ENCODE data around the gene FMO5.
"Not testable (repeated sequence)": the region's sequence is repeated elsewhere in the genome, so short reads cannot be mapped to it uniquely, and the experiment has no call there.

Gene FMO5

DNA sequence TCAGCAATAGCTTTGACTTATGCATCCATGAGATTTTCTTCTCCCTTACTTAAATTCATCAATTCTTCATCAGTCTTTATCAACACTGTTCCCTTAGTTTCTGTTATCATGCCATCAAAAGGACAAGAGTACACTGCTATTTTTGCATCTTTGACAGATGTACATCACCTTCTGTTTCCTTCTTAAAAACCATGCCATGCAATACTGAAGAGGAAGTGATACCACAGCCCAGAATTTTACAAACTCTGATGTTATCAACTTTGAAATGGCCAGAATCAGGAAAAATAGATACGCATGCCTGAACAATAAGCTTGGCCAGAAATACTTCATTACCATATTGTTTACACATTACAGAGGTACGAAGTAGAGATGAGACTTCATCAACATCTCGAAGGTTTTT is 21.1 kb downstream of the FMO5 start:
- DNase-seq, result no peak

DNA sequence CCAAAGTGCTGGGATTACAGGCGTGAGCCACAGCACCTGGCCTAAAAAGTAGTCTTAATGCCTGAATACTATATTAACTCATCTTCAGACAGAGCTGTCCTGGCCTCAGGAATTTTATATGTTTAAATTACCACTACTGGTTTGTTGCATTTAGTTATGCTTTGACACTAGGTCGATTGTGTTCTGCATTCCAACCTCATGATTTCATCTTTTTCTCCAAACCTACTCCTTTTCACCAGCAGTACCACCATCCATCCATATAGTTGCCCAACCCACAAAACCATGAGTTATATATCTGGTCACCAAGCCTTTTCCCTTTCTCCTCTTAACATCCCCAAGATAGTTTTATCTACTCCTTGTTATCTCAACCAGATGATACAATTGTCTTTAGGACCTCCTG is 22.6 kb downstream of the FMO5 start:
- DNase-seq, result no peak

DNA sequence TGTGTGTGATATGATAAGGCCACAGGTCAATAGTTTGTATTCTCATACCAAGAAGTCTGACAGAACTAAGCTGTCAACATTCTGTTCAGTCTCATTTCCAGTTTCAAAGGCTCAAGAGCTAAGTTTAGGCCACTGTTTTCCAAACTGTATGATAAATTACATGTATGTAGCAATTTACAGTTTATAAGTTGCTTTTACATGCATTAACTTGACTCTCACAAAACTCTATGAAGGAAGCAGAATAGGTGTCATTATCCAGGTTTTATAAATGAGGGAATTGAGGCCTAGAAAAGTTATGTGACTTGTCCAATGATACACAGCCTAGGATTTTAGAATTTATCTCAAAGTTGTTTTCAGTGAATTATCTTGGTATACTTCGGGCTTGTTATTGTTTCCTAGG is 23.4 kb downstream of the FMO5 start:
- no peak for DNase-seq

DNA sequence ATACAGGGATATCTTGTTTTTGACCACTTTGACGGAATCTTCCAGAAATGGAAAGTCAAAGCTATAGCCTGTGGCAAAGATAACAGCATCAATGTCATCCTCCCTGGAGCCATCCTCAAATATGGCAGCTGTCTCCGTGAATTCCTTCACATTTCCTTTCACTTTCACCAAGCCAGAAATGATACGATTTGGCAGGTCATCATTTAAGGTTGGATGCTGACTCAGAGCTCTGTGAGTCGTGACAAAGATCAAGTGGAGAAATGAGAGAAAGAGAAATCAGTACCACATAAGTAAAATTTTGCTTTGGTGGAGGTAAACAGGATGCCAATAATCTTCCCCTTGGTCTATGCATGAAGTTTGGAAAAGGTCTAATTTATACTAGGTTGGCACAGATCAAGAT is 23.9 kb downstream of the FMO5 start:
- DNase-seq, result no peak

DNA sequence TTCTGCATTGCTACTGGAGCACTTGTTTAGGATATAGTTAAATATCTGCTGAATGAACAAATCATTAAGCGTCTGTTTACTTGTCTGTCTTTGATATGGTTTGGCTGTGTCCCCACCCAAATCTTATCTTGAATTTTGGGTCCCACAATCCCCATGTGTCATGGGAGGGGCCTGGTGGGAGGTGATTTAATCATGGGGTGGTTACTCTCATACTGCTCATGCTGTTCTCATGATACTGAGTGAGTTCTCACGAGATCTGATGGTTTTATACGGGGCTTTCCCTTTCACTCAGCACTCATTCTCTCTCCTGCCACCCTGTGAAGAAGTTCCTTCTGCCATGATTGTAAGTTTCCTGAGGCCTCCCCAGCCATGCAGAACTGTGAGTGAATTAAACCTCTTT is 27.8 kb downstream of the FMO5 start:
- not testable (repeated sequence) for DNase-seq

DNA sequence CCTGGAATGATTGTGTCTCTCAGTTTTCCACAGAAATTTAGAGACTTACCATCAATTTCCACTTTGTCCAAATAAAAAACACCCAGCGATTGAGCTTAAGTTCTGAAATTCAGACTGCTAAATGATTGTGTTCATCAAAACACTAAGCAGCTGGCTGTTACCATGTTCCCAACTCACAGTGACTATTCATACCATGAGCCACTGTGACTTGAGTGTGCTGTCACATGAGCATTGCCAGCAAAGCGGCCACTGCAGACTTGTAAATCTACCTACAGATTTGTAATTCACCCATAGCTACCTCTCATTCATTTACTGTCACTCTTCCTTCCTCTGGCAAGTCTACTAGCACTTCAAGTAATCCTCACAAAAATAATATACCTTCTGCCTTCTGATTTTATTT is 35.6 kb downstream of the FMO5 start:
- DNase-seq, result no peak

DNA sequence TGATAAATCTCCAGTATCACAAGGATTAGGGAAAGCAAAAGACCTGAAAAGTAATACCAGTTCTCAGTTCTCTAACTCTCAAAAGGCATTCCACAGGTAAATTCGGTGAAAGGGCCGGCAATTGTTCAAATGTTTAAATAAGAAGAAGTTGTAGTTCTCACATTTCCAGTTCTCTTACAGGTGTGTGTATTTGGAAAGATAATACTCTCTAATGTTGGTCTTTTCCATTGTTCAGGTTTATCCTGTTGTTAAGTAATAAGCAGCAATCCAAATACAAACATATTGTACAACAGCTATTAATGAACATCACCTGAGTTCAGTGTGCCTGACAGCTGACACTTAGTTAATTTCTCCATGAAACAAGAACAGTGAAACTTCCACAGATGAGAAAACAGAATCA is 39.7 kb downstream of the FMO5 start:
- DNase-seq, result no peak

DNA sequence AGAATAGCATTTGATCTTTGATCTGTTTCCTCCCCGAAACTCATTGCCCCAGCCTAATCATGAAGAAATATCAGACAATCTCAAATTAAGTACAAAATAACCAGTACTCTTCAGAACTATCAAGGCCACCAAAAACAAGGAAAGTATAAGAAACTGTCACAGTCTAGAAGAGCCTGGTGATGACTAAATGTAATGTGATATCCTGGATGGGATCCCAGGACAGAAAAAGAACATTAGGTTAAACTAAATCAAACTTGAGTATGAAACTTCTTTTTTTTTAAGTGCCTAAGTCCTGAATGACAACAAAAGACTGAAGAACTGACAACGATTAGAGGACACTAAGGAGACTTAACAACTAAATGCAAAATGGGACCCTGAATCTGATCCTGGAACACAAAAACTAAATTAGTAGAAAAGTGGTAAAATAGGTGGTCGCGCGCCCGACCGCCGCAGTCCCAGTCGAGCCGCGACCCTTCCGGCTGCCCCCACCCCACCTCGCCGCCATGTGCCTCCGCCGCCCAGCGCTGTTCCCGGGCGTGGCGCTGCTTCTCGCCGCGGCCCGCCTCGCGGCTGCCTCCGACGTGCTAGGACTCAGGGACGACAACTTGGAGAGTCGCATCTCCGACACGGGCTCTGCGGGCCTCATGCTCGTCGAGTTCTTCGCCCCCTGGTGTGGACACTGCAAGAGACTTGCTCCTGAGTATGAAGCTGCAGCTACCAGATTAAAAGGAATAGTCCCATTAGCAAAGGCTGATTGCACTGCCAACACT is 47.3 kb downstream of the FMO5 start:
- DNase-seq, result no peak

DNA sequence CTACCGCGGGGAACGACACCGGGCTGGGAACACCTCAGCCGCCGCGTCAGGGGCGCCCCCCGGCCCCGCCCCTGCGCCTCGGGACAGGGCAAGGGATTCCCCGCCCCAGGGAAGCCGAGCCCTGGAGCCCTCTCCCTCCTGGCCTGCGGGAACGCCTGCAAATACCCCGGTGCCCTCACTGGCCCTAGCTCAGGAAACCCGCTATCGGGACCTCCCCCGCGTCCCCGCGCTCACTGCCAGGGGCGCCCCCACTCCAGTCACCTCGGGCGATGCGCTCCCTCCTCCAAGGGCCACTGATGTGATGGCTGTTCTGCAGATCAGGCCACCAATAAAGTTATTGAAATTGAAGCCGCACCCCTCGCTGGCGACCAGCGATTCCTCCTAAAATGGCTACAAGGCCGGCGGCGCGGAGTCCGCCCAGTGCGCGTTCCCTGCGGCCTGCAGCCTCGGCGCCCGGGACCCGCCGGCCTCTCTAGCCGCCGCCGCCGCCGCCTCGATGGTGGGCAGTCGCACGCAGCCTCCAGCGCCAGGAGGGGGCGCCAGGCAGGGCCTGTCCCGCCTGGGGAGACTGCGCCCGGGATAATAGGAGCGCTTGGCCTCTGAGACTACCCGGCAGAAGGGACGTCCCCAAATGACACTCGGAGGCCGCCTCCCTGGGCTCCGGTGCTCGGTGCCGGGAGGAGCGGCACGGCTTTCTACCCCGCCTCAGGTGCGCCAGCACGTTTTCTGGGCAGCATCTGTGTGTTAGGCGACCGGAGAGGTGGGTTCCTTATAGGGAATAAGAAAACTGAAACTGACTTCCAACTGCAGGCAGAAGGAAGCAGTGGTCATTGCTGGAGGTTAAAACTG is 52.7 kb downstream of the FMO5 start, which contains the start of gene PRKAB2:
Gene PRKAB2, minus strand, starts transcription at position 303 of the 849 bp plus-strand sequence. CDS start 326 bp downstream, outside the sequence.
- DNase-seq, result peak; percentile 93

DNA sequence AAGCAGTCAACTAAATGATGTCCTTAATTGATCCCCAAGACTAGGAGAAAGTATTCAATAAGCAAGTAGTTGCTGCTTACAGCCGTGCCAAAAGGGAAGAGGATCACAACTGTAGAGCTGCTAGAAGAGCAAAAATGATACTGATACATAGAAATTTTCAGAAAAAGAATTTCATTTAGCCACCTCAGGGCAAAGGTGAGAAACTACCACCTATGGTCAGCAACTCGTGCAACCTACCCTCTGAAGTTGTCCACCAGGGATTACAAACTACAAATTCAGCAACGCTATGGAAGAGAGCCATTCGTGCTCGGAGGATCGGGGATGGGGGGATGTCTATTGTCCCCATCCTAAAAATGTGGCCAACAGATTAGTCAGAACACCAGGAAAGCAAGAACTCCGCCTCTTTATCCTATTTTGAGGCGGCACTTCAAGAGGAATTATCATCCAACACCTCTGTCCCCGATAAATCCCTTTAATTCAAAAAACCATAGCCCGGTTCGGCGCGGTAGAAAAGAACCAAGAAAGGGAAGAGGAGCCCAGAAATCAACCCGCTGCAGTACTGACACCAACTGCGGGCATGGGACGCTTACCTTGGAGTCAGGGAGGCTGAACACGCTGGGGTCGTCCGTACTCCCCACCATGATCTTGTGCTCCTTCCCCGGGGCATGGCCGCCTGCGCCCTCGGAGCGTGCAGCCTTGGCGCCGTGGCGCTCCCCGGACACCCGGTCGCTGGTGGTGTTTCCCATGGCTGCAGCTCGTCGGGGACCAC is 53.6 kb downstream of the FMO5 start:
- peak; percentile 1 for DNase-seq

DNA sequence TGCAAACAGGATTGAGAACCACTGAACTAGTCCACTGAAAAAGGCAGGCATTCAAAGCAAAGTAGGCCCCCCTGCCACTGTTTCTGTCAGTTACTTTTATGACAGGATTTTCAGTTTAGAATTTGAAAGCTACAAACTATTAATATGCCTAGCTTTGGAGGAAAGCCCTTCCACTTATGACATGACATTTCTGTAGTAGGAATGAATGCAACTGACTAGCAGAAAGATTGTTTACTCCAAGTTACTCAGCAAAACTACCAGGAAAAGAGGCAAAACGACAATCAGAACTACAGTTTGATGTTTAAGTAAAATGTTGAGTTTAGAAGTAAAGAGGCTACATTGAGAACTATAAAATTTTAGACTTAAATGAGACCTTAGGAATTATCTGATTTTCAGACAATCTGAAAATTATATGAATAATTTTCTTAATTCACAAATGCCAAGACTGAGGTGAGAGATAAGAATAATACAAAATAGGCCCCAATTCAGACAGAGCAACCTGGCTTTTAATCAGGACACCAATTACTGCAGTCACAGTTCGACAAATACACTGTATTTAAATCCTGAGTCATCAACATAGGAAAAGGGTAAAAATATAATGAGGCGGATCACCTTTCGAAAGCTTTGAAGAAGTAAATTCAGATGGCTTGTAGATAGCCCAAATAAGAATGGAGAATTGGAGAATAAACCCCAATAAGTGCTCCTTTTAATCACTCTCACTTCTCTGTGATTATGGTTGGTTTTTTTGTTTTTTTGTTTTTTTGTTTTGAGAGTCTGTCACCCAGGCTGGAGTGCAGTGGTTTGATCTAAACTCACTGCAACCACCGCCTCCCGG is 55.1 kb downstream of the FMO5 start:
- DNase-seq, result no peak

DNA sequence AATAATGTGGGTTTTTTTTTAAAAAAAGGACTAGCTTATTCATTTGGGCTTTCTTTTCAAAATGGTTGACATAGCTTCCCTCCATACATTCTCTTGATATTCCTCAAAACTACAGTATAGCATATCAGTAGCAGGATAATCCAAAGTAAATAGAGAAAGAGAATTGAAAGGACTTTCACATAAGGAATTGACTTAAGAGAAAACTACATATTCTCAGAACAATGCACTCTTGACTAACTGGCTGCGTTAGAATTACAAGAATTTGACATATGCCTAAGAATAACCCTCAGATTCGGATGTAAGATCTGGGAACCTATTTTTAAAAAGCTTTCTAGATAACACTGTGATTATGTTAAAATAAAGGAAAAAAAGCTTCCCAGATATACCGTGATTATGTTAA is 56.0 kb downstream of the FMO5 start:
- DNase-seq, result no peak

DNA sequence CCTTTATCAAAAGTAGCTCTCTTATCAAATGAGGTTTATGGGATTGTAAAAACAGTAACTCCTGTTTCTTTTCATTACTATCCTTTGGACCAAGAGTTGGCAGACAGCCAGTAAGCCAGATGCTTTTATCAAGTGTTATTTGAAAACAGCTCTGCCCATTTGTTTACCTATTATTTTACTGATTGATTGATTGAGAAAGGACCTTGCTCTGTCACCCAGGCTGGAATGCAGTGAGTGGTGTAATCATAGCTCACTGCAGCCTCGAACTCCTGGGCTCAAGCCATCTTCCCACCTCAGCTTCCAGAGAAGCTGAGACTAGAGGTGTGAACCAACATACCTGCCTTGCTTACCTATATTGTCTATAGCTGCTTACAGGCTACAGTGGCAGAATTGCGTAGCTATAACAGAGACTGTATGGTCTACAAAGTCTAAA is 56.5 kb downstream of the FMO5 start:
- DNase-seq, result no peak

DNA sequence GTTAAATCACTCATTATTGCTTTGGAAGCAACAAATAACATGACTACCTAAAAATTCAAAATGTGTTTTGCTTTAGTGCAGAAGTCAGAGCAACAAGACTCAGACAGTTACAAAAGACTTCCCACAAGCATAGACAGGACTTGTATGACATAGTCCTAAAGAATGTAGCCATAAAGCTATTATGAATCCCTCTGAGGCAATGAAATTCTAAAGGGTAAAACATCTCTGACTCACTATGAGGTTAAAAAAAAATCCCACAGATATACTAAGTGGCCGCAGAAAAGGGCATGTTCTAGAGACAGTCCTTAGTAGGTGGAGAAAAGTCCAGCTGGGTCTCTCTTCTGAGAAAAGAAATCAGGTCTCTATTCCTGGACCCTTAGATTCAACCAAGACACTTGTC is 57.8 kb downstream of the FMO5 start:
- DNase-seq, result no peak

DNA sequence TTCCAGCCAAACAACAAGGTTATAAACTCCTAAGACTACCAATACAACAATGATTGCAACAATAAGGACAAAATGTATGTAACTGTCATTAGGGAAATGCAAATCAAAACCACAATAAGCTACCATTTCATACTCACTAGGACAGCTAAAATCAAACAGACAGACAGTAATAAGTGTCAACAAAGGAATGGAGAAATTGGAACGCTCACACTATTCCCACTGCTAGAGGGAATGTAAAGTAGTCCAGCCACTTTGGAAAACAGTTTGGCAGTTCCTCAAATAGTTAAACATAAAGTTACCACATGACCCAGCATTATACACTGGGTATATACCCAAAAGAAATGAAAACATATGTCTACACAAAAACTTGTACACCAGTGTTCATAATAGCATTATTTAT is 62.1 kb downstream of the FMO5 start:
- no peak for DNase-seq

DNA sequence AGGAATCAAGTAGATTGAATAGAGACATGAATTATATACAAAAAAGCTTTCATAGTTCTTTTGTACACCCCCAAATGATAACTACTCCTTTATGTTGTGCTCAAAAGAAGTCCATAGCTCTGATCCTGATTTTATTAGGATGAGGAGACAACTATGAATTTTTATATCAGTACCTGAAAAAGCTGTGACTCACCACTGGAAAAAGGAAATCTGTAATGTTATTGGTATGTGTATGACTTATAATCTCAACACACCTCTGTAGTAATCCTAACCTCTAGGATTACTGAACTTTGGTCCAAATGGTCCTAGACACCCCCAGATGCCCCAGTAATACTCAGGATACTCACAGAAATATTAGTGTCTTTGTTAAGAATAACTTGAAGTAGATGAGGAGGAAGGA is 63.0 kb downstream of the FMO5 start:
- no peak for DNase-seq

DNA sequence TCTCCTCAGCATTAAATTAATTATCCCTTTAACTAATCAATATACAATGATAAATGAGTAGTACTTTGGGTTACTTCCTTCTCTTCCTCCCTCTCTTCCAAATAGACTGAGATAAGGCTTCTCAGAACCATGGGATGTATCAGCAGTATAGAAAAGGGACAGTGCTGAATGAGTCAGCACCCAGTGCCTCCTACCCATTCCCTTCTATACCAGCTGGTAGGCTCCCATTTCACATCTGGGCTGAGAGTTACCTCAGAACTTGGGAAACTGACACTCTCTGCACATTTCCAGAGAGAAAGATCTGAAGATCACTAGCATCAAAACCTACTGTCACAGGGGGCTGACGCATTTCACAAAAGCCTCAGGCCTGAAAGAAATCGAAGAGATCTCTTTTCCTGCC is 68.0 kb downstream of the FMO5 start:
- DNase-seq, result not testable (repeated sequence)

DNA sequence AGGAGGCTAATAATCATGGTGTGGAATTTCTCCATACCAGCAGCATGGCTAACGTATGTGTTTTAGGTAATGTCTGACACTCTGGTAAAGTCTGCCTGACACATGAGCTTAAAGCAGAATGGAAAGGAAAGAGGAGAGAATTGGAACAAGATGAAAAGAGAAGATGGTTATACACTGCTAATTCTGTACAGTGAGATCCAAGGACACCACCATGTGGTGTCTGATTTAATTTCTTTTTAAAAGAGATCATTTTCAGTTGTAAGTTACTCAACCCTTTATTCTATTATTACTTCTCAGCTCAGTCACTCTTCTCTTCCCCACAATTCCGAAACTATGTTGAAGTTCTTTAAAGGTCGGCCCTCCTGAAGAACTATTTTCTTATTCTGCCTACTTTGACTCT is 68.5 kb downstream of the FMO5 start:
- DNase-seq, result no peak

DNA sequence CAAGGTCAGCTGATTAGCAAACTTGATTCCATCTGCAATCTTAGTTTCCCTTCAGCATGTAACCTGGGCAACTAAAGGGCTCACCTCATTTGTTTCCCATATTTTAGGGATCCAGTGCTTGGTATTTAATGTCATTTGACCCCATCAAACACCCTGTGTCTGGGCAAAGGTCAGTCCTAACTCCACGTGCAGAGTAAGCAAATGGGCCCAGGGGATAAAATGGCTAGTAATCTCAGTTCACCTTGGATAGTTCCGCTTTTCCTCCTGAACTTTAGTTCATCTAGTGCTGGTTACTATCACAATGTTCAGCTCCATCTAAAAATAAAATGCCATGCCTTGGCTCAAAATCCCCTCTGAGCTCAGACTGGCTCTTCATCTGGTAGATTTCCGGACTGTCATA is 72.4 kb downstream of the FMO5 start:
- DNase-seq, result no peak

DNA sequence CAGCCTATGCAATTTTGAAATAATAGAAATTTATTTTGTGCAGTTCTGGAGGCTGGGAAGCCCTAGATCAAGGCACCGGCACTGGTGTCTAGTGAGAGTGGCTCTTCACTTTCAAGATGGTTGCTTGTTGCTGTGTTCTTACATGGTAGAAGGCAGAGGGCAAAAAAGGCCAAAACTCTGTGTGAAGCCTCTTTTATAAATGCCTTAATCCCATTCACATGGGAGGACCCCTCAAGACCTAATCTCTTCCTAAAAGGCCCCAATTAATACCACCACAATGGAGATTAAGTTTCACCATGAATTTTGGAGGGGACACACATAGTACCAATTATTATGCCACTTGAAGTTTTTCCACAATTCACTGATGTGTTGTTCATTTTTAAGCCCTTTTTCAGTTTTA is 73.9 kb downstream of the FMO5 start:
- DNase-seq, result no peak

DNA sequence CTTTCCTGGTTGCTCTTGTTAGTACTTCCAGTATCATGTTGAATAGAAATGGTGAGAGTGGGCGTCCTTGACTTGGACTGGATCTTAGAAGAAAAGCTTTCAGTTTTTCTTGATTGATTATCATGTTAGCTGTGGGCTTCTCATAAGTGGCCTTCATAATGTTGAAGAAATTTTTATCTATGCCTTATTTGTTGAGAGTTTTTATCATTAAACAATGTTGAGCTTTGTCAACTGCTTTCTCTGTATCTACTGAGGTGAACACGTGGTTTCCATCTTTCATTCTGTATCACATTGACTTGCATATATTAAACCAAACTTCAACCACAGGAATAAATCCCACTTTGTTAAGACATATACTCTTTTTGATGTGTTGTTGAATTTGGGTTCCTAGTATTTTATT is 82.3 kb downstream of the FMO5 start:
- no peak for DNase-seq
